GM19463 (cell line): ENCODE measurements around the gene IREB2.
"Not testable (repeated sequence)": the region's sequence is repeated elsewhere in the genome, so short reads cannot be mapped to it uniquely, and the experiment has no call there.

ENCODE experiments used
- ATAC-seq: cut with Tn5 transposase; IDR thresholded peaks from one replicate; pipeline ENCODE4 v1.9.1; 2021; ENCODE audit warnings: mild to moderate bottlenecking, moderate library complexity; ENCODE audit not compliant: unreplicated experiment

IREB2 gene

GRCh38 chr15:78437762-78438618, at the start of gene IREB2:
IREB2 (plus strand) TSS chr15:78438216; CDS start chr15:78438338, 122 bp downstream.
- peak; percentile 77 for ATAC-seq

GRCh38 chr15:78388865-78389264, 49.2 kb upstream of the IREB2 start:
- ATAC-seq: no peak

- no peak for ATAC-seq
These were observed 48.7 kb upstream of the IREB2 start for GRCh38 chr15:78389322-78389721.

- ATAC-seq: no peak
These were observed 48.3 kb upstream of the IREB2 start for GRCh38 chr15:78389738-78390137.

- ATAC-seq: no peak
These were observed 47.8 kb upstream of the IREB2 start for GRCh38 chr15:78390242-78390641.

GRCh38 chr15:78390826-78391225, 47.2 kb upstream of the IREB2 start:
- ATAC-seq: no peak

GRCh38 chr15:78391781-78392180, 46.2 kb upstream of the IREB2 start:
- ATAC-seq: no peak

GRCh38 chr15:78392430-78392829, 45.6 kb upstream of the IREB2 start:
- no peak for ATAC-seq

GRCh38 chr15:78393137-78393536, 44.9 kb upstream of the IREB2 start:
- no peak for ATAC-seq

GRCh38 chr15:78394026-78394425, 44.0 kb upstream of the IREB2 start:
- no peak for ATAC-seq

- ATAC-seq: no peak
These were observed 42.9 kb upstream of the IREB2 start for GRCh38 chr15:78394981-78395616.

GRCh38 chr15:78396186-78396814, 41.7 kb upstream of the IREB2 start:
- no peak for ATAC-seq

- ATAC-seq: no peak
These were observed 41.0 kb upstream of the IREB2 start for GRCh38 chr15:78396976-78397375.

- ATAC-seq: no peak
These were observed 40.6 kb upstream of the IREB2 start for GRCh38 chr15:78397382-78397781.

- no peak for ATAC-seq
These were observed 39.8 kb upstream of the IREB2 start for GRCh38 chr15:78398076-78398825.

GRCh38 chr15:78399091-78399490, 38.9 kb upstream of the IREB2 start:
- no peak for ATAC-seq

- no peak for ATAC-seq
These were observed 35.9 kb upstream of the IREB2 start for GRCh38 chr15:78402061-78402610.

- ATAC-seq: no peak
These were observed 33.9 kb upstream of the IREB2 start for GRCh38 chr15:78404125-78404524.

- not testable (repeated sequence) for ATAC-seq
These were observed 33.2 kb upstream of the IREB2 start for GRCh38 chr15:78404796-78405195.

- ATAC-seq: no peak
These were observed 32.6 kb upstream of the IREB2 start for GRCh38 chr15:78405336-78405924.
